Karpas-422 (cell line): ENCODE data around the gene PARP15. TPM values are rescaled to one million over a fixed set of nuclear protein-coding genes. Genes with fewer than 3 reads are reported as not detected.
A peak's percentile ranks its signal among the peaks of the same experiment; 100 is the strongest.

Experiments
- DNase-seq: peaks from one replicate; pipeline ENCODE4 v3.0.0-alpha.2; 2015
- H2AFZ ChIP-seq: fragments of 200-600 bp; sonication (generic); 2 replicates; pipeline ENCODE4 v1.6.1; 2014; ENCODE audit warnings: antibody characterized with exemption, low read length, mixed read lengths
- H3K27ac ChIP-seq: fragments of 200-600 bp; sonication (generic); 2 replicates; pipeline ENCODE4 v1.5.1; 2014; ENCODE audit warnings: mild to moderate bottlenecking, low read length, moderate library complexity
- H3K27me3 ChIP-seq: fragments of 200-600 bp; sonication (generic); 2 replicates; pipeline ENCODE4 v1.6.1; 2014; ENCODE audit warnings: low read length, mixed read lengths
- H3K36me3 ChIP-seq: fragments of 200-600 bp; sonication (generic); 2 replicates; pipeline ENCODE4 v1.6.1; 2014; ENCODE audit warnings: low read length, mixed read lengths; ENCODE audit not compliant: insufficient read depth
- H3K4me1 ChIP-seq: fragments of 200-600 bp; sonication (generic); 2 replicates; pipeline ENCODE4 v1.6.1; 2014; ENCODE audit warnings: mild to moderate bottlenecking, low read length, mixed read lengths
- H3K4me2 ChIP-seq: fragments of 200-600 bp; sonication (generic); 2 replicates; pipeline ENCODE4 v1.6.1; 2014; ENCODE audit warnings: low read length, low read depth, mild to moderate bottlenecking; ENCODE audit not compliant: poor library complexity, severe bottlenecking
- H3K4me3 ChIP-seq: fragments of 200-600 bp; sonication (generic); 2 replicates; pipeline ENCODE4 v1.5.1; 2014; ENCODE audit warnings: mild to moderate bottlenecking, antibody characterized with exemption, low read length, mixed read lengths
- H3K79me2 ChIP-seq: fragments of 200-600 bp; sonication (generic); 2 replicates; pipeline ENCODE4 v1.6.1; 2014; ENCODE audit warnings: mild to moderate bottlenecking, low read length, mixed read lengths
- H3K9ac ChIP-seq: fragments of 200-600 bp; sonication (generic); 2 replicates; pipeline ENCODE4 v1.6.0; 2014; ENCODE audit warnings: low read length
- H3K9me2 ChIP-seq: fragments of 200-600 bp; sonication (generic), shearing (Covaris generic); replicated peaks from 2 replicates; pipeline ENCODE4 v1.6.0; 2014; ENCODE audit warnings: mild to moderate bottlenecking, low read length, moderate library complexity; ENCODE audit not compliant: insufficient read depth
- H3K9me3 ChIP-seq: fragments of 300-700, 200-600 bp; sonication (generic); 2 replicates; pipeline ENCODE4 v1.6.1; 2014; ENCODE audit warnings: low read length, mixed read lengths
- H4K20me1 ChIP-seq: fragments of 200-600 bp; sonication (generic); 2 replicates; pipeline ENCODE4 v1.6.1; 2014; ENCODE audit warnings: mild to moderate bottlenecking, antibody characterized with exemption, low read length, low read depth; ENCODE audit not compliant: insufficient read depth
- total RNA-seq: library from RNA; depleted of rRNA; stranded (reverse); fragments of >200 nt; shearing (Covaris generic); gene quantifications from 2 replicates; pipeline ENCODE4 v1.2.3, GENCODE V29; 2014; ENCODE audit warnings: low replicate concordance; rRNA removed

PARP15 gene
- 27.7 and 54.3 TPM in 2 replicates for total RNA-seq

- Histone ChIP-seq H3K79me2 (peaks cover 25% of the 10 kb centered on the region), H3K9me3 (peaks cover 13% of the 10 kb centered on the region), H3K27me3 (no peaks in the 10 kb centered on the region), H3K9ac (peak within 1 kb of the TSS; percentile 86), H3K4me2 (peak within 1 kb of the TSS; percentile 92), H4K20me1 (no peaks in the 10 kb centered on the region), H3K4me3 (peak within 1 kb of the TSS; percentile 85), H3K27ac (peak within 1 kb of the TSS; percentile 99), H3K4me1 (peaks cover 68% of the 10 kb centered on the region), H3K9me2 (no peaks in the 10 kb centered on the region), H3K36me3 (0 out of 2 replicates have a peak, but pooled peaks cover 5% of the 10 kb centered on the region), H2AFZ (peak within 1 kb of the TSS; percentile 80)
- peak; percentile 75 for DNase-seq
Measured at GRCh38 chr3:122577409-122578031, at the start of gene PARP15. PARP15 (plus strand) TSS chr3:122577650; CDS start chr3:122577668, 18 bp downstream.

GRCh38 chr3:122530164-122530563 is 47.3 kb upstream of the PARP15 start:
- H4K20me1 ChIP-seq, result no peaks in the 10 kb centered on the region
- no peaks in the 10 kb centered on the region for H3K9me3 ChIP-seq
- H3K4me2 ChIP-seq, result no peak overlapping the region
- no peak overlapping the region for H3K9ac ChIP-seq
- H3K79me2 ChIP-seq, result no peaks in the 10 kb centered on the region
- H3K4me3 ChIP-seq, result no peak overlapping the region
- H3K27me3 ChIP-seq, result no peaks in the 10 kb centered on the region
- no peak overlapping the region for H2AFZ ChIP-seq
- no peaks in the 10 kb centered on the region for H3K9me2 ChIP-seq
- H3K4me1 ChIP-seq, result no peaks in the 10 kb centered on the region
- H3K36me3 ChIP-seq, result peaks cover 5% of the 10 kb centered on the region; the same call in 1 of the 2 replicates
- no peak for DNase-seq
- no peak overlapping the region for H3K27ac ChIP-seq

GRCh38 chr3:122533480-122533879 is 44.0 kb upstream of the PARP15 start:
- H3K9me3 ChIP-seq, result no peaks in the 10 kb centered on the region
- peaks cover 12% of the 10 kb centered on the region; the same call in 1 of the 2 replicates for H3K36me3 ChIP-seq
- no peak overlapping the region for H3K9ac ChIP-seq
- no peak overlapping the region for H3K4me3 ChIP-seq
- no peaks in the 10 kb centered on the region for H3K9me2 ChIP-seq
- DNase-seq, result no peak
- no peaks in the 10 kb centered on the region for H3K27me3 ChIP-seq
- no peaks in the 10 kb centered on the region for H3K79me2 ChIP-seq
- peaks cover 17% of the 10 kb centered on the region for H3K4me1 ChIP-seq
- H3K27ac ChIP-seq, result no peak overlapping the region
- H4K20me1 ChIP-seq, result no peaks in the 10 kb centered on the region
- H2AFZ ChIP-seq, result no peak overlapping the region
- H3K4me2 ChIP-seq, result no peak overlapping the region

- H2AFZ ChIP-seq, result no peak overlapping the region
- no peak overlapping the region for H3K9ac ChIP-seq
- H4K20me1 ChIP-seq, result no peaks in the 10 kb centered on the region
- H3K4me2 ChIP-seq, result no peak overlapping the region
- no peaks in the 10 kb centered on the region for H3K79me2 ChIP-seq
- H3K27me3 ChIP-seq, result no peaks in the 10 kb centered on the region
- no peak for DNase-seq
- no peaks in the 10 kb centered on the region for H3K9me3 ChIP-seq
- no peaks in the 10 kb centered on the region for H3K9me2 ChIP-seq
- H3K4me3 ChIP-seq, result no peak overlapping the region
- peaks cover 14% of the 10 kb centered on the region; the same call in 1 of the 2 replicates for H3K36me3 ChIP-seq
- H3K27ac ChIP-seq, result no peak overlapping the region
- H3K4me1 ChIP-seq, result peaks cover 17% of the 10 kb centered on the region
Measured at GRCh38 chr3:122533931-122534334, 43.5 kb upstream of the PARP15 start.

- Histone ChIP-seq H3K9ac (no peak overlapping the region), H3K4me3 (no peak overlapping the region), H3K36me3 (peaks cover 14% of the 10 kb centered on the region; the same call in 1 of the 2 replicates), H3K9me3 (no peaks in the 10 kb centered on the region), H3K27me3 (no peaks in the 10 kb centered on the region), H3K4me2 (no peak overlapping the region), H4K20me1 (no peaks in the 10 kb centered on the region), H3K9me2 (no peaks in the 10 kb centered on the region), H3K4me1 (peaks cover 17% of the 10 kb centered on the region), H3K79me2 (no peaks in the 10 kb centered on the region), H3K27ac (no peak overlapping the region), H2AFZ (no peak overlapping the region)
- no peak for DNase-seq
Measured at GRCh38 chr3:122535964-122536631, 41.4 kb upstream of the PARP15 start.

- Histone ChIP-seq H3K9me2 (no peaks in the 10 kb centered on the region), H3K9me3 (no peaks in the 10 kb centered on the region), H3K4me3 (no peak overlapping the region), H3K36me3 (peaks cover 14% of the 10 kb centered on the region; the same call in 1 of the 2 replicates), H3K9ac (no peak overlapping the region), H3K4me2 (no peak overlapping the region), H3K79me2 (no peaks in the 10 kb centered on the region), H3K27me3 (no peaks in the 10 kb centered on the region), H2AFZ (no peak overlapping the region), H4K20me1 (no peaks in the 10 kb centered on the region), H3K4me1 (peaks cover 17% of the 10 kb centered on the region), H3K27ac (no peak overlapping the region)
- no peak for DNase-seq
Measured at GRCh38 chr3:122536632-122537001, 40.8 kb upstream of the PARP15 start.

GRCh38 chr3:122538956-122539490 is 38.4 kb upstream of the PARP15 start:
- H3K36me3 ChIP-seq, result peaks cover 12% of the 10 kb centered on the region; the same call in 1 of the 2 replicates
- no peak for DNase-seq
- H4K20me1 ChIP-seq, result no peaks in the 10 kb centered on the region
- no peaks in the 10 kb centered on the region for H3K79me2 ChIP-seq
- no peaks in the 10 kb centered on the region for H3K27me3 ChIP-seq
- H3K9me2 ChIP-seq, result no peaks in the 10 kb centered on the region
- no peak overlapping the region for H3K27ac ChIP-seq
- H3K4me3 ChIP-seq, result no peak overlapping the region
- no peak overlapping the region for H2AFZ ChIP-seq
- H3K9me3 ChIP-seq, result no peaks in the 10 kb centered on the region
- H3K4me1 ChIP-seq, result peaks cover 17% of the 10 kb centered on the region
- H3K9ac ChIP-seq, result no peak overlapping the region
- no peak overlapping the region for H3K4me2 ChIP-seq

- no peak overlapping the region for H3K27ac ChIP-seq
- H3K4me1 ChIP-seq, result no peaks in the 10 kb centered on the region
- H3K27me3 ChIP-seq, result no peaks in the 10 kb centered on the region
- H4K20me1 ChIP-seq, result no peaks in the 10 kb centered on the region
- no peak overlapping the region for H3K9ac ChIP-seq
- DNase-seq, result no peak
- no peaks in the 10 kb centered on the region for H3K79me2 ChIP-seq
- H3K4me3 ChIP-seq, result no peak overlapping the region
- no peaks in the 10 kb centered on the region for H3K9me3 ChIP-seq
- no peak overlapping the region for H3K4me2 ChIP-seq
- H3K36me3 ChIP-seq, result peaks cover 10% of the 10 kb centered on the region; the same call in 1 of the 2 replicates
- no peaks in the 10 kb centered on the region for H3K9me2 ChIP-seq
- H2AFZ ChIP-seq, result no peak overlapping the region
Measured at GRCh38 chr3:122546151-122546550, 31.3 kb upstream of the PARP15 start.
